Neural cell (in vitro differentiated cells): ENCODE measurements around the gene HOXC6. TPM values are rescaled to one million over a fixed set of nuclear protein-coding genes. Genes with fewer than 3 reads are reported as not detected.

Experiments used
- H2AFZ ChIP-seq: fragments of 200-600, 300-800 bp; sonication (generic), shearing (Covaris generic); 2 replicates; pipeline ENCODE4 v1.6.0; 2014; ENCODE audit warnings: low read depth, mild to moderate bottlenecking, antibody characterized with exemption, low read length, moderate library complexity
- H3F3A ChIP-seq: fragments of 200-600 bp; shearing (Covaris generic); 2 replicates; pipeline ENCODE4 v1.6.1; 2016; ENCODE audit warnings: mild to moderate bottlenecking, moderate library complexity, mixed read lengths, antibody characterized with exemption, low read length; ENCODE audit not compliant: insufficient read depth, poor library complexity, severe bottlenecking
- H3K27ac ChIP-seq: fragments of 200-600, 300-800 bp; sonication (generic), shearing (Covaris generic); 2 replicates; pipeline ENCODE4 v1.5.1; 2014; ENCODE audit warnings: mild to moderate bottlenecking, low read length, moderate library complexity
- H3K27me3 ChIP-seq: fragments of 300-800, 200-600 bp; sonication (generic), shearing (Covaris generic); 2 replicates; pipeline ENCODE4 v1.6.0; 2014; ENCODE audit warnings: mild to moderate bottlenecking, low read depth, low read length, moderate library complexity; ENCODE audit not compliant: insufficient read depth
- H3K36me3 ChIP-seq: fragments of 300-800, 200-600 bp; sonication (generic), shearing (Covaris generic); 2 replicates; pipeline ENCODE4 v1.5.1; 2014; ENCODE audit warnings: mild to moderate bottlenecking, antibody characterized with exemption, low read length, moderate library complexity; ENCODE audit not compliant: insufficient read depth
- H3K4me2 ChIP-seq: fragments of 300-800, 200-600 bp; sonication (generic), shearing (Covaris generic); 2 replicates; pipeline ENCODE4 v1.6.0; 2014; ENCODE audit warnings: mild to moderate bottlenecking, low read length
- H3K4me3 ChIP-seq: fragments of 300-800, 200-600 bp; sonication (generic), shearing (Covaris generic); 2 replicates; pipeline ENCODE4 v1.5.1; 2014; ENCODE audit warnings: mild to moderate bottlenecking, low read length, moderate library complexity
- H3K79me2 ChIP-seq: fragments of 200-600 bp; shearing (Covaris generic); replicated peaks from 2 replicates; pipeline ENCODE4 v1.6.0; 2014; ENCODE audit warnings: mild to moderate bottlenecking, low read length, moderate library complexity; ENCODE audit not compliant: insufficient read depth
- H3K9ac ChIP-seq: fragments of 300-800, 200-600 bp; sonication (generic), shearing (Covaris generic); 2 replicates; pipeline ENCODE4 v1.6.1; 2016; ENCODE audit warnings: mild to moderate bottlenecking, low read length, mixed read lengths
- H3K9me2 ChIP-seq: fragments of 200-600 bp; shearing (Covaris generic); 2 replicates; pipeline ENCODE4 v1.6.1; 2016; ENCODE audit warnings: mild to moderate bottlenecking, low read length, mixed read lengths; ENCODE audit not compliant: insufficient read depth
- H3K9me3 ChIP-seq: fragments of 200-600, 300-800 bp; sonication (generic), shearing (Covaris generic); 2 replicates; pipeline ENCODE4 v1.6.1; 2016; ENCODE audit warnings: mild to moderate bottlenecking, mixed run types, low read length, moderate library complexity, mixed read lengths
- H4K20me1 ChIP-seq: fragments of 200-600 bp; shearing (Covaris generic); 2 replicates; pipeline ENCODE4 v1.6.1; 2016; ENCODE audit warnings: mild to moderate bottlenecking, mixed run types; ENCODE audit not compliant: insufficient read depth
- EP300 ChIP-seq: fragments of 450-650 bp; conservative IDR thresholded peaks from 2 replicates; pipeline ENCODE4 v1.6.1; 2014; ENCODE audit warnings: antibody characterized with exemption, mild to moderate bottlenecking, moderate library complexity; ENCODE audit not compliant: poor library complexity, severe bottlenecking
- EZH2 ChIP-seq: fragments of 200-600, 300-800 bp; shearing (Covaris generic), sonication (generic); IDR thresholded peaks from 2 replicates; pipeline ENCODE4 v1.6.1; 2014; ENCODE audit warnings: antibody characterized with exemption, low read length, borderline replicate concordance, mild to moderate bottlenecking; ENCODE audit not compliant: insufficient read depth, poor library complexity, severe bottlenecking
- MXI1 ChIP-seq: fragments of 450-650 bp; conservative IDR thresholded peaks from 2 replicates; pipeline ENCODE4 v1.6.1; 2014; ENCODE audit warnings: antibody characterized with exemption, mild to moderate bottlenecking; ENCODE audit not compliant: poor library complexity, severe bottlenecking
- POLR2AphosphoS5 ChIP-seq: IDR thresholded peaks from 2 replicates; pipeline ENCODE4 v1.6.1; 2012
- RAD21 ChIP-seq: fragments of 450-650 bp; conservative IDR thresholded peaks from 2 replicates; pipeline ENCODE4 v1.6.1; 2014; ENCODE audit warnings: antibody characterized with exemption, mild to moderate bottlenecking, moderate library complexity
- SMC3 ChIP-seq: fragments of 450-650 bp; conservative IDR thresholded peaks from 2 replicates; pipeline ENCODE4 v1.6.1; 2014; ENCODE audit warnings: antibody characterized with exemption, mild to moderate bottlenecking, moderate library complexity; ENCODE audit not compliant: poor library complexity
- TAF1 ChIP-seq: IDR thresholded peaks from 2 replicates; pipeline ENCODE4 v1.6.1; 2012; ENCODE audit warnings: low read depth
- polyA plus RNA-seq: library from polyadenylated mRNA; depleted of rRNA; stranded (reverse); fragments of >200 nt; gene quantifications from 2 replicates; pipeline ENCODE4 v1.2.3, GENCODE V29; 2014
- TF ChIP-seq, protein P1 (sequence below): fragments of 450-650 bp; IDR thresholded peaks from 2 replicates; pipeline ENCODE4 v1.5.1; 2014; ENCODE audit warnings: antibody characterized with exemption, mild to moderate bottlenecking, moderate library complexity; ENCODE audit not compliant: poor library complexity, severe bottlenecking
- TF ChIP-seq, protein P2 (sequence below): IDR thresholded peaks from 2 replicates; pipeline ENCODE4 v1.6.1; 2012; ENCODE audit warnings: borderline replicate concordance

HOXC6 gene
- polyA plus RNA-seq, 1 donor from 2014 or later: not detected

DNA sequence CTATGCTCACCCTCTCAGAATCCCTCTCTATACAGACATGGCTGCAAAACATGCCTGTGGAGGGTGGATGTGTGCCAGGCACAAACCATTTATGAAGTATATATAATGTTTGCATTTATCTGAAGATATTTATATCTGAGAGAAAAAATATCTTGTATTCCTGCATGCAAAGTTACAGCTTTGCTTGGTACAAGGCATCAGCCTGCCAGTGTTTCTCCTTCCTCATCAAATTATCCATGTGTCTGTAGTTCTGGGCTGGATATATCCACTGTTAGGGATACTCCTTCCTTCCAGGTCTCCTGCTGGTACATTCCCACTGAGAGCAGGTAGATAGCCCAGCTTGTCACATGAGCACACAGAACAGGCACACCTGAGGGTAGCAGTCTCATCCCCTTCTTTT is 37.4 kb downstream of the HOXC6 start:
- no peak overlapping the region for H3K27ac ChIP-seq
- no peaks in the 10 kb centered on the region for H3K9me3 ChIP-seq
- no peak overlapping the region for H3K4me2 ChIP-seq
- H4K20me1 ChIP-seq: no peaks in the 10 kb centered on the region
- H3K9ac ChIP-seq: no peak overlapping the region
- no peaks in the 10 kb centered on the region for H3F3A ChIP-seq
- no peaks in the 10 kb centered on the region for H3K79me2 ChIP-seq
- peaks cover 84% of the 10 kb centered on the region for H3K27me3 ChIP-seq
- H3K4me3 ChIP-seq: no peak overlapping the region
- no peaks in the 10 kb centered on the region for H3K36me3 ChIP-seq
- TF ChIP-seq SMC3 (no peak), TAF1 (no peak)
- no peaks in the 10 kb centered on the region for H3K9me2 ChIP-seq
- H2AFZ ChIP-seq: no peak overlapping the region

DNA sequence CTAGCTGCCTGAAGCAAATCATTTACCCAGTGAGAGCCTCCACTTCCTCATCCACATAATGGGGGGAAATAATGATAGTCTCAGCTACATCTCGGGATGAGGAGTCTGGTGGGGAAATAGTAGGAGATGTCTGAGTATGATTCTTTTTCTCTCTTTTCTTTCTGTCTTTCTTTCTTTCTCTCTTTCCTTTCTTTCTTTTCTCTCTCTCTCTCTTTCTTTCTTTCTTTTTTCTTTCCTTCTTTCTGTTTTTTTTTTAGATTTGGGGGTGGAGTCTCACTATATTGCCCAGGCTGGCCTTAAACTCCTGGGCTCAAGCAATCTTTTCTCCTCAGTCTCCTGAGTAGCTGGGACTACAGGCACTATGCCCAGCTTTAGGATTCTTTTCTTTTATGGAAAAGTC is 38.2 kb downstream of the HOXC6 start:
- Histone ChIP-seq H3K27me3 (peaks cover 84% of the 10 kb centered on the region), H2AFZ (no peak overlapping the region), H3K4me2 (no peak overlapping the region), H3K9me3 (no peaks in the 10 kb centered on the region), H3K9me2 (no peaks in the 10 kb centered on the region), H3K79me2 (no peaks in the 10 kb centered on the region), H4K20me1 (no peaks in the 10 kb centered on the region), H3K9ac (no peak overlapping the region), H3K4me3 (no peak overlapping the region), H3K27ac (no peak overlapping the region), H3K36me3 (no peaks in the 10 kb centered on the region), H3F3A (no peaks in the 10 kb centered on the region)
- TF ChIP-seq, protein P1, sequence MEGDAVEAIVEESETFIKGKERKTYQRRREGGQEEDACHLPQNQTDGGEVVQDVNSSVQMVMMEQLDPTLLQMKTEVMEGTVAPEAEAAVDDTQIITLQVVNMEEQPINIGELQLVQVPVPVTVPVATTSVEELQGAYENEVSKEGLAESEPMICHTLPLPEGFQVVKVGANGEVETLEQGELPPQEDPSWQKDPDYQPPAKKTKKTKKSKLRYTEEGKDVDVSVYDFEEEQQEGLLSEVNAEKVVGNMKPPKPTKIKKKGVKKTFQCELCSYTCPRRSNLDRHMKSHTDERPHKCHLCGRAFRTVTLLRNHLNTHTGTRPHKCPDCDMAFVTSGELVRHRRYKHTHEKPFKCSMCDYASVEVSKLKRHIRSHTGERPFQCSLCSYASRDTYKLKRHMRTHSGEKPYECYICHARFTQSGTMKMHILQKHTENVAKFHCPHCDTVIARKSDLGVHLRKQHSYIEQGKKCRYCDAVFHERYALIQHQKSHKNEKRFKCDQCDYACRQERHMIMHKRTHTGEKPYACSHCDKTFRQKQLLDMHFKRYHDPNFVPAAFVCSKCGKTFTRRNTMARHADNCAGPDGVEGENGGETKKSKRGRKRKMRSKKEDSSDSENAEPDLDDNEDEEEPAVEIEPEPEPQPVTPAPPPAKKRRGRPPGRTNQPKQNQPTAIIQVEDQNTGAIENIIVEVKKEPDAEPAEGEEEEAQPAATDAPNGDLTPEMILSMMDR: no peak
- TF ChIP-seq, protein P2, sequence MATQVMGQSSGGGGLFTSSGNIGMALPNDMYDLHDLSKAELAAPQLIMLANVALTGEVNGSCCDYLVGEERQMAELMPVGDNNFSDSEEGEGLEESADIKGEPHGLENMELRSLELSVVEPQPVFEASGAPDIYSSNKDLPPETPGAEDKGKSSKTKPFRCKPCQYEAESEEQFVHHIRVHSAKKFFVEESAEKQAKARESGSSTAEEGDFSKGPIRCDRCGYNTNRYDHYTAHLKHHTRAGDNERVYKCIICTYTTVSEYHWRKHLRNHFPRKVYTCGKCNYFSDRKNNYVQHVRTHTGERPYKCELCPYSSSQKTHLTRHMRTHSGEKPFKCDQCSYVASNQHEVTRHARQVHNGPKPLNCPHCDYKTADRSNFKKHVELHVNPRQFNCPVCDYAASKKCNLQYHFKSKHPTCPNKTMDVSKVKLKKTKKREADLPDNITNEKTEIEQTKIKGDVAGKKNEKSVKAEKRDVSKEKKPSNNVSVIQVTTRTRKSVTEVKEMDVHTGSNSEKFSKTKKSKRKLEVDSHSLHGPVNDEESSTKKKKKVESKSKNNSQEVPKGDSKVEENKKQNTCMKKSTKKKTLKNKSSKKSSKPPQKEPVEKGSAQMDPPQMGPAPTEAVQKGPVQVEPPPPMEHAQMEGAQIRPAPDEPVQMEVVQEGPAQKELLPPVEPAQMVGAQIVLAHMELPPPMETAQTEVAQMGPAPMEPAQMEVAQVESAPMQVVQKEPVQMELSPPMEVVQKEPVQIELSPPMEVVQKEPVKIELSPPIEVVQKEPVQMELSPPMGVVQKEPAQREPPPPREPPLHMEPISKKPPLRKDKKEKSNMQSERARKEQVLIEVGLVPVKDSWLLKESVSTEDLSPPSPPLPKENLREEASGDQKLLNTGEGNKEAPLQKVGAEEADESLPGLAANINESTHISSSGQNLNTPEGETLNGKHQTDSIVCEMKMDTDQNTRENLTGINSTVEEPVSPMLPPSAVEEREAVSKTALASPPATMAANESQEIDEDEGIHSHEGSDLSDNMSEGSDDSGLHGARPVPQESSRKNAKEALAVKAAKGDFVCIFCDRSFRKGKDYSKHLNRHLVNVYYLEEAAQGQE: no peak
- TF ChIP-seq MXI1 (no peak), EZH2 (no peak), EP300 (no peak), RAD21 (no peak), SMC3 (no peak), TAF1 (no peak), POLR2AphosphoS5 (no peak)
